Stimulated activated CD8-positive, alpha-beta memory T cell treated with anti-CD3 and anti-CD28 coated beads, Interleukin-2, amount 100 ng/mL, for 1 hour (primary cell): ENCODE results near the gene HYPK.

Experiments
- DNase-seq, 2 donors: peaks; one replicate each; pipeline ENCODE4 v3.0.0-alpha.2; 2020; ENCODE audit warnings: low read depth in 2 of 2

The HYPK gene

GRCh38 chr15:43800286-43801141 is at the start of gene HYPK:
HYPK (plus strand) TSS chr15:43800599; CDS start chr15:43800623, 24 bp downstream.
- peak; percentile 79 to 85 for DNase-seq

- DNase-seq = no peak
These were observed 48.5 kb upstream of the HYPK start for GRCh38 chr15:43751885-43752284.

- no peak for DNase-seq
These were observed 37.6 kb upstream of the HYPK start for GRCh38 chr15:43762824-43763223.

- no peak for DNase-seq
These were observed 36.5 kb upstream of the HYPK start for GRCh38 chr15:43763819-43764446.

GRCh38 chr15:43769584-43770228 is 30.7 kb upstream of the HYPK start:
- peak in 1 of 2 donors; percentile 41 for DNase-seq

GRCh38 chr15:43771816-43772215 is 28.6 kb upstream of the HYPK start:
- no peak for DNase-seq

GRCh38 chr15:43772624-43773023 is 27.8 kb upstream of the HYPK start:
- no peak for DNase-seq

- DNase-seq = no peak
These were observed 26.3 kb upstream of the HYPK start for GRCh38 chr15:43774062-43774461.

- no peak for DNase-seq
These were observed 24.9 kb upstream of the HYPK start for GRCh38 chr15:43775411-43775965.

GRCh38 chr15:43776101-43776717 is 24.2 kb upstream of the HYPK start:
- DNase-seq = no peak

- DNase-seq = peak; percentile 50 to 62
These were observed 23.6 kb upstream of the HYPK start, which contains the start of gene ELL3 for GRCh38 chr15:43776718-43777266. ELL3 (minus strand) TSS chr15:43776966; CDS start chr15:43776901, 65 bp downstream.

GRCh38 chr15:43777267-43777914 is 23.0 kb upstream of the HYPK start:
- peak; percentile 58 to 67 for DNase-seq

GRCh38 chr15:43779016-43779415 is 21.4 kb upstream of the HYPK start:
- no peak for DNase-seq

GRCh38 chr15:43789409-43789808 is 11.0 kb upstream of the HYPK start:
- DNase-seq = no peak

- peak; percentile 99 for DNase-seq
These were observed 8.2 kb upstream of the HYPK start, which contains the start of gene SERF2 for GRCh38 chr15:43791993-43792760. SERF2 (plus strand) TSS chr15:43792320; CDS start chr15:43792377, 57 bp downstream.

- no peak for DNase-seq
These were observed 7.5 kb upstream of the HYPK start for GRCh38 chr15:43792761-43793476.

GRCh38 chr15:43793647-43794046 is 6.8 kb upstream of the HYPK start:
- no peak for DNase-seq

GRCh38 chr15:43794269-43795037 is 5.9 kb upstream of the HYPK start:
- no peak for DNase-seq

GRCh38 chr15:43795197-43795596 is 5.2 kb upstream of the HYPK start:
- no peak for DNase-seq
